Panc1 (cell line): Measurements from ENCODE around the gene DLGAP1.

Experiments used
- CTCF ChIP-seq: fragments of 450-650 bp; IDR thresholded peaks from 2 replicates; pipeline ENCODE4 v1.5.1; 2017; ENCODE audit warnings: mild to moderate bottlenecking
- POLR2AphosphoS5 ChIP-seq: IDR thresholded peaks from 2 replicates; pipeline ENCODE4 v1.6.1; 2012; ENCODE audit warnings: mild to moderate bottlenecking, low read depth, low read length, moderate library complexity
- REST ChIP-seq, 2 experiments: IDR thresholded peaks; 2 replicates each; pipeline ENCODE4 v1.6.1; 2011 to 2012; ENCODE audit warnings: low read depth in 2 of 2, control low read depth in 1 of 2, low read length in 1 of 2, mild to moderate bottlenecking in 1 of 2, moderate library complexity in 1 of 2; ENCODE audit not compliant: insufficient read depth in 1 of 2
- SIN3A ChIP-seq: IDR thresholded peaks from 2 replicates; pipeline ENCODE4 v1.6.1; 2012; ENCODE audit warnings: low read depth, mild to moderate bottlenecking, low read length, moderate library complexity, borderline replicate concordance; ENCODE audit not compliant: insufficient read depth
- TCF7L2 ChIP-seq: IDR thresholded peaks from 2 replicates; pipeline ENCODE4 v1.6.1; 2011; ENCODE audit warnings: mild to moderate bottlenecking, low read depth, low read length, inconsistent platforms

GRCh38 chr18:3530807-3531206, 924.3 kb downstream of the DLGAP1 start:
- TF ChIP-seq CTCF (no peak), TCF7L2 (no peak), POLR2AphosphoS5 (no peak), REST (IDR thresholded peaks at IDR 0.05; ENCODE audit: insufficient read depth in 1 of 2, low read depth in 2 of 2, low read length in 1 of 2) (no peak), SIN3A (no peak)
